Skeletal muscle tissue (tissue), 1 donor: Measurements from ENCODE around the gene ABCB8. TPM values are rescaled to one million over a fixed set of nuclear protein-coding genes. Genes with fewer than 3 reads are reported as not detected.

Source experiments
- total RNA-seq: library from RNA; depleted of rRNA; stranded (reverse); fragments of >200 nt; gene quantifications from one replicate; pipeline ENCODE4 v1.2.3, GENCODE V29; 2014

ABCB8 gene
- total RNA-seq, 1 donor from 2014 or later: 15.7 TPM

Other genes starting within 250 kb of the ABCB8 start
- gene TMEM176B, start 228.1 kb upstream of the ABCB8 start, total RNA-seq: 18.3 TPM
- gene TMEM176A, start 227.7 kb upstream of the ABCB8 start, total RNA-seq: 11.0 TPM
- gene AOC1, start 175.9 kb upstream of the ABCB8 start, total RNA-seq: under 0.01 TPM
- 7.3 TPM for gene KCNH2, start 50.1 kb upstream of the ABCB8 start, total RNA-seq
- 4.7 TPM for gene NOS3, start 37.4 kb upstream of the ABCB8 start, total RNA-seq
- not detected for gene ATG9B, start 4.0 kb upstream of the ABCB8 start, total RNA-seq
- not detected for gene ASIC3, start 20.1 kb downstream of the ABCB8 start, total RNA-seq
- gene CDK5, start 29.4 kb downstream of the ABCB8 start, total RNA-seq: 5.7 TPM
- 31.3 TPM for gene SLC4A2, start 31.1 kb downstream of the ABCB8 start, total RNA-seq
- 55.3 TPM for gene FASTK, start 52.4 kb downstream of the ABCB8 start, total RNA-seq
- 12.5 TPM for gene TMUB1, start 55.0 kb downstream of the ABCB8 start, total RNA-seq
- 28.7 TPM for gene AGAP3, start 58.0 kb downstream of the ABCB8 start, total RNA-seq
- not detected for gene GBX1, start 139.2 kb downstream of the ABCB8 start, total RNA-seq
- 3.7 TPM for gene ASB10, start 158.8 kb downstream of the ABCB8 start, total RNA-seq
- gene H2BK1, start 182.0 kb downstream of the ABCB8 start, total RNA-seq: not detected
- 20.9 TPM for gene ABCF2, start 198.8 kb downstream of the ABCB8 start, total RNA-seq
- gene CHPF2, start 204.0 kb downstream of the ABCB8 start, total RNA-seq: 16.2 TPM
- 101 TPM for gene SMARCD3, start 220.2 kb downstream of the ABCB8 start, total RNA-seq